Adipocyte (in vitro differentiated cells): ENCODE data around the gene STARD3NL.
A peak's percentile ranks its signal among the peaks of the same experiment; 100 is the strongest.

Experiments
- DNase-seq: peaks from one replicate; pipeline ENCODE4 v3.0.0-alpha.2; 2015; ENCODE audit warnings: low read depth
- H3K27me3 ChIP-seq: replicated peaks from 2 replicates; pipeline ENCODE4 v1.7.0; 2013; ENCODE audit warnings: mild to moderate bottlenecking, low read length, moderate library complexity; ENCODE audit not compliant: control insufficient read depth, insufficient read depth
- H3K36me3 ChIP-seq: 2 replicates; pipeline ENCODE4 v1.7.0; 2013; ENCODE audit warnings: low read length, mild to moderate bottlenecking, moderate library complexity; ENCODE audit not compliant: control insufficient read depth, insufficient read depth, severe bottlenecking
- H3K4me1 ChIP-seq: 2 replicates; pipeline ENCODE4 v1.7.0; 2013; ENCODE audit warnings: mild to moderate bottlenecking, low read length, moderate library complexity; ENCODE audit not compliant: control insufficient read depth, insufficient read depth
- H3K4me3 ChIP-seq: 2 replicates; pipeline ENCODE4 v1.7.0; 2013; ENCODE audit warnings: mild to moderate bottlenecking, low read length, moderate library complexity
- H3K9ac ChIP-seq: 2 replicates; pipeline ENCODE4 v1.7.0; 2013; ENCODE audit warnings: mild to moderate bottlenecking, low read length, moderate library complexity
- H3K9me3 ChIP-seq: 2 replicates; pipeline ENCODE4 v1.7.0; 2013; ENCODE audit warnings: mild to moderate bottlenecking, low read length, moderate library complexity; ENCODE audit not compliant: control insufficient read depth

Gene STARD3NL

DNA sequence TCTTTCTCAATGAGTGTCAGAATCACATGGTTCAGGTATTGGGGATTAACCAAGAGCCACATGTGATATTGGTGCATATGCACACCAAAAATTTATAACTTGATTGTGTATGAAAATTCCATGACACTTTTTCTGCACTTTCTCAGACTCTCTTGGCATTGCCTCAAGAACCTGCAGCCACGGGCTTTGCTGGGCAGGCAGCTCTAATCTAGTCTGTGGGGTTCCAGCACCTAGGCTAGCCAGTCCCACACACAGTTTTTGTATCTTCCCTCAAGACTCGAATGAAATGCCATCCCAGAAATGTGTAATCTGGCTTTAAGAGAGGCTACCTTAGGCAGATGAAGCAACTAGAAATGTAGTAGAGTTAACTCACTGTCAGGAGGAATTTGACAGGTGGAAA lies 21.7 kb downstream of the STARD3NL start:
- Histone ChIP-seq H3K4me3 (no peak overlapping the region), H3K9ac (no peak overlapping the region), H3K27me3 (no peaks in the 10 kb centered on the region), H3K4me1 (peaks cover 35% of the 10 kb centered on the region), H3K36me3 (no peaks in the 10 kb centered on the region), H3K9me3 (no peaks in the 10 kb centered on the region)
- no peak for DNase-seq

DNA sequence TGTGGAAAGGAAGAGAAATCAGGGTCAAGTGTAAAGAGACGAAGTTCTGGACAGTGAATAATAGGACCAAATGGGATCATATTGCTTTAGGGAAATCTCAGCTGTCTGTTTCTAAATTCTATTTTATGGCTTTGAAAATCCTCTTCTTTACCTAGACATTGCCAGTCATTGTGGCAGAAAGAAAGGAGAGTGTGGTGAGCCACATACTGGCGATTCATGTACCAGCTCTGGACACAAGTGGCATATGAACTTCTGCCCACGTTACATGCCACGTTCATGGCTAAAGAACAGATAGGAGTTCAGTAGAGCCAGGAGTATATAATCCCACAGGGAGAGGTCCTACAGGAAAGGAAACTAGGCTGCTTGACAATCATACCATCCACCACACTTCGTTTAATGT lies 28.0 kb downstream of the STARD3NL start:
- Histone ChIP-seq H3K27me3 (no peaks in the 10 kb centered on the region), H3K4me1 (peaks cover 12% of the 10 kb centered on the region), H3K4me3 (no peak overlapping the region), H3K36me3 (peaks cover 19% of the 10 kb centered on the region), H3K9me3 (no peaks in the 10 kb centered on the region), H3K9ac (no peak overlapping the region)
- DNase-seq: no peak

DNA sequence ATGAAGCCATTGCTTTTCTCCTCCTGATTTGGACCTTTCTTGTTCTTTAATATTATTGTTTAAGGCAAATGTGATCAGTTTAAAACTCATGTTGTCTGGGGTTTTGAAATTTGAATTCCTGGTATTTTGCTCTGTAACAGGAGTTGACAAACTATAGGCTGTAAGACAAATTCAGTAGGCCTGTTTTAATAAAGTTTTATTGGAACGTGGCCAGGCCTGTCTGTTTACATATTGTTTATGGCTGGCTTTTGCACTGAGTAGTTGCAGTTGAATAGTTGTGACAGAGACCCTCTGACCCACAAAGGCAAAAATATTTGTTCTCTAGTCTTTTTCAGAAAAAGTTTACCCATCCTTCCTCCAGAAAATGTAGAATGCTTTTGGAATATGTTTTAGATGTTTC lies 29.8 kb downstream of the STARD3NL start:
- Histone ChIP-seq H3K27me3 (no peaks in the 10 kb centered on the region), H3K4me1 (peaks cover 7% of the 10 kb centered on the region), H3K9me3 (no peaks in the 10 kb centered on the region), H3K36me3 (peaks cover 19% of the 10 kb centered on the region), H3K9ac (no peak overlapping the region), H3K4me3 (no peak overlapping the region)
- no peak for DNase-seq

DNA sequence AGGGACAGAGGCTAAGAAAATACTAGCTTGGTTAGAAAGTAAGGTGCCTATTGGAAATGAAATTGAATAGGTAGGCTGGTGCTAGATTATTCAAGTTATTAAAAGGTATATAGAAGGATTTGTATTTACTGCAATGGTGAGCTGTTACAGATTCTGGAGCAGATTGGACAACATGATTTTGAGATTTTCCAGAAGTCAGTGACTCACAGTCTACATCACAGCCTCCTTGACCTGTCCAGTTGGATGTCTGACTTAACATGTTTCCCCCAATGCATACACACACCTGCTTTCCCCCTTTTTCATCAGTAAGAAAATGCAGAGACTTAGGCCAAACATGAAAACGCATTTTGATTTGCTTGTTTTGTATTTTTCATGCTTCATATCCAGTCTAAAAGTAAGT lies 33.4 kb downstream of the STARD3NL start:
- Histone ChIP-seq H3K4me1 (peaks cover 23% of the 10 kb centered on the region), H3K36me3 (peaks cover 20% of the 10 kb centered on the region), H3K27me3 (no peaks in the 10 kb centered on the region), H3K9ac (no peak overlapping the region), H3K9me3 (no peaks in the 10 kb centered on the region), H3K4me3 (no peak overlapping the region)
- no peak for DNase-seq

DNA sequence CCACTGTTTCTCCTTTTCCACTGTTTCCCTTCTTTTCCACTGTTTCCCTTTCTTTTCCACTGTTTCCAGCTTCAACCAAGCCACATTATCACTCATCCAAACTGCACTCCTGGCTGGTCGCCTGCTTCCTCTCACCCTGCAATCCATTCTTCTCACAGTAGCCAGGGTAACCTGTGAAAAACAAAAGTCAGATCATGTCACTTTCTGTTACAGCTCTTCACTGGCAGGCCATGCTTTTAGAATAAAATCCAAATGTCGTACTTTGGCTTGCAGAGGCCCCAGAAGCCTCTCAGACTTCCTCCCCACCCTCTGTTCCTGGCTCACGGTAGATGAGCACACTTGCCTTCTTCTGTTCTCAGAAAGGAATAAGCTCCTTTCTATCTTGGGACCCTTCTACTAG lies 33.9 kb downstream of the STARD3NL start:
- Histone ChIP-seq H3K9me3 (no peaks in the 10 kb centered on the region), H3K27me3 (no peaks in the 10 kb centered on the region), H3K36me3 (peaks cover 24% of the 10 kb centered on the region), H3K9ac (no peak overlapping the region), H3K4me3 (no peak overlapping the region), H3K4me1 (peaks cover 25% of the 10 kb centered on the region)
- DNase-seq: no peak

DNA sequence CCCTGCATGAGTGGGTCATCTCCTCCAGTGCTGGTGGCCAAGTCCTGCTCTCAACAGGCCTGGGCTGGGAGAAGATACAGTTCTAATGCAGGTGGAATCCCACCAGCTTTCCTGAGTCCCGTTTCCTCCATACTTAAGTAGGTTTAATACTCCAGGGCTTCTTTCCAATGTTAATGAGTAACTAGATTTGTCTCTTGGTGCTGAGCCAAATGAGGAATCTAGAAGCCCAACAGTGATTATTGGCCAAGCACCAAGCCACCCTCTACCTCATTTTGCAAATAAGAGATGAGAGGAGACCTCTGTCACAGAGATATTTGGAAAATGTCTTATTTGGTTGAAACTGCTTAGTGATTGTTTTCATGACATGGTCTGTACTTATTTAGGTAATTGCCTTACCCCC lies 37.1 kb downstream of the STARD3NL start:
- Histone ChIP-seq H3K9me3 (no peaks in the 10 kb centered on the region), H3K36me3 (peaks cover 39% of the 10 kb centered on the region)
- no peak for DNase-seq

DNA sequence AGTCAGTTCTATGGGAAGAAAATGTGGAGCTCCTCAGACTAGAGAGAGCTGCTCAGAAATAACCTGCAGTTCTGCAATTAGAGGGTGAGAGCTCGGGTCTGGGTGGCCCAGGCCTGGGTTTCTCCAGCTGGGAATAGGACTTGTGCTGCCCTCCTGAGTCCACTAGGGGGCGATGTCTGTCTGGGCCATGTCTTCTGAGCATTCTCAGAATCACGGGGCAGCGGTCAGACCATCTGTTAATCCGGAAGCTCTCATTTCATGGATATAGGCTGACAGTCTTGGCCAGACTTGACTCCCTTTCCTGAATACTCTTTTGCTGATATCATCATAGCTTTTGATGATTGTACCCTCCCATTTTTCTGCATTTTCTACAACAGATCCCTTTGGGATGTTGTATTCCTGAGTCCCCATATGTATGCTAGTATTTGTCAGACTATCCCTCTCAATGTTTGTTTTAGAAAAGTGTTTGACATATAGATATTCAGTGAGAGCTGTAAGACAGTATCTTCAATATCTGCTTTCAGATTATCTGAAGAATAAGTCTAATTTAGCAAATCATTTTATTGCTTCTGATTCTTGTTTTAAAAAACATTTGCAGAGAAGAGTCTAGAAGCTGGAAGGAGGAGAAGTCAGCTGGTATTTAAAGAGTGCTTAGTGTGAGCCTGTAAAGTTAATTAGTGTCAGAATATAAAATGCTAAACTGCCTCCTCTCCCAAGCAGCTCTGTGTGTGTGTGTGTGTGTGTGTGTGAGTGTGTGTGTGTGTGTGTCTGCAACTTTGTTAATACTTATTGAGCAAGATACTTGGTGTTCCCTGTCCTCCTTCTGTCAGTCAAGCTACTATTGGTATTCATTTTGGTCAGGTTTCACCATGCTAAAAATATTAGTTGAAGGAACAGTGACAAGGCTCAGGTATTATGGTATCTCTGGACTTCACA lies 38.0 kb downstream of the STARD3NL start:
- peak overlapping the region; percentile 60 for H3K9ac ChIP-seq
- no peak overlapping the region for H3K4me3 ChIP-seq
- peaks cover 45% of the 10 kb centered on the region for H3K36me3 ChIP-seq
- peak; percentile 94 for DNase-seq
- peaks cover 17% of the 10 kb centered on the region for H3K4me1 ChIP-seq
- H3K9me3 ChIP-seq: no peaks in the 10 kb centered on the region
- no peaks in the 10 kb centered on the region for H3K27me3 ChIP-seq

More for the DNA sequence above, 37.1 kb downstream of the STARD3NL start:
- H3K27me3 ChIP-seq: no peaks in the 10 kb centered on the region
- H3K4me1 ChIP-seq: peaks cover 17% of the 10 kb centered on the region
- no peak overlapping the region for H3K4me3 ChIP-seq
- peak overlapping the region; percentile 60 for H3K9ac ChIP-seq

DNA sequence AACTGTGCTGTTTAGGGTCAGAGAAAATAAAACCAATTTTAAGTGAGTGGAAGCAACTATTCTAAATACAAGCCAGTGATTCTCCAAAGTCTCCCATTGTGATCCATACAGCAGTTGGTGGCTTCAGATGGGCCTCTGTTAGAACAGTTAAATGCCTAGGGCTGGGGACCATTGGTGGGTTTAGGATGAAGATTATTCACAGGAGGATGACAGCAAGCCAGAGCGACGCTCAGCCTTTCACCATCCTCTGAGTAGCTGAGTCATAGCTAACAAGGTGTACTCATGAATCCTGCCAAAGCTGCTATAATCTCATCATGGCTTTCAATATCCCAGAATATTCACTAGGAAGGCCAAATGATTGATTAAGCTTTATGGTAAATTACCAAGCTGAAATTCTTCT lies 39.6 kb downstream of the STARD3NL start:
- no peak overlapping the region for H3K4me3 ChIP-seq
- H3K27me3 ChIP-seq: no peaks in the 10 kb centered on the region
- H3K9me3 ChIP-seq: no peaks in the 10 kb centered on the region
- peaks cover 27% of the 10 kb centered on the region for H3K4me1 ChIP-seq
- DNase-seq: no peak
- peaks cover 55% of the 10 kb centered on the region for H3K36me3 ChIP-seq
- H3K9ac ChIP-seq: no peak overlapping the region

DNA sequence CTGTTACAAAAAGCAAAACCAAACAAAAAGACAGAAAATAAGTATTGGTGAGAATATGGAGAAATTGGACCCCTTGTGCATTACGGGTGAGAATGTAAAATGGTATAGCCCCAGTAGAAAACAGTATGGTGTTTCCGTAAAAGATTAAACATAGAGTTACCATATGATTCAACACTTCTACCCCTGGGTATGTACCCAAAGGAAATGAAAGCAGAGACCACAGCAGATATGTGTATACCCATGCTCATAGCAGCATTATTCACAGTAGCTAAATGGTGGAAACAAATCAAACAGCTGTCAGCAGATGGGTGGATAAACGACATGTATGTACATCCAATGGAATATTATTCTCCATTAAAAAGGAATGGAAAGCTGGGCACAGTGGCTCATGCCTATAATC lies 42.4 kb downstream of the STARD3NL start:
- H3K9me3 ChIP-seq: no peaks in the 10 kb centered on the region
- no peak for DNase-seq
- peaks cover 55% of the 10 kb centered on the region for H3K36me3 ChIP-seq
- H3K27me3 ChIP-seq: no peaks in the 10 kb centered on the region
- no peak overlapping the region for H3K9ac ChIP-seq
- H3K4me3 ChIP-seq: no peak overlapping the region
- H3K4me1 ChIP-seq: peaks cover 22% of the 10 kb centered on the region

DNA sequence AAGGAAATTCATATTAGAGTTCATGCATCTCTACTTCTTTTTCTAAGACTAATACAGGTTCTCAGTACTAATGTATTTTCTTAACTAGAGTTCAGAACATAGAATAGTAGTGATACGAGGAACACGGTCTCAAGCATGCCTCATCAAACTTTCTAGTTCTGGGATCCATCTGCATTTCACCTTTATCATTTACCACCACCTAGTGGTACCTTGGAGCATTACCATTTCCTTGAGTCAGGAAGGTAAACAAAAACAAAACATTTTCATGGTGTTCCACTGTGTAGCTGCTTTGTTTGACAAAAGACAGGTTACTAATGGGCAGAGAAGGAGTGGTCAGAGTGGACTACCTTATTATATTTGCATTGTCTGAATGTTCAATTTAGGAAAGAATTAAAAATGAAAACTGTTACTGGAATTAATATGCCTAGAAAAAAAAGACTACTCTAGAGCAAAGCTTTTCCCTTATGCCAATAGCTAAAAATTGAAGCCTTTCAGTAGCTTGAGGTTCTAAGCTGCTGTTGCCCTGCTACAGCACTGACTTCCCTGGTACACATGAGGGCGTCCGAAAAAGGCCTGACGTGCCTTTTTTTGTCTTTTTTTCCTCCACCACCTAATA lies 44.5 kb downstream of the STARD3NL start:
- Histone ChIP-seq H3K27me3 (no peaks in the 10 kb centered on the region), H3K9me3 (no peaks in the 10 kb centered on the region), H3K4me3 (no peak overlapping the region), H3K4me1 (peaks cover 10% of the 10 kb centered on the region), H3K9ac (peak overlapping the region; percentile 47), H3K36me3 (peaks cover 46% of the 10 kb centered on the region)
- peak; percentile 79 for DNase-seq

DNA sequence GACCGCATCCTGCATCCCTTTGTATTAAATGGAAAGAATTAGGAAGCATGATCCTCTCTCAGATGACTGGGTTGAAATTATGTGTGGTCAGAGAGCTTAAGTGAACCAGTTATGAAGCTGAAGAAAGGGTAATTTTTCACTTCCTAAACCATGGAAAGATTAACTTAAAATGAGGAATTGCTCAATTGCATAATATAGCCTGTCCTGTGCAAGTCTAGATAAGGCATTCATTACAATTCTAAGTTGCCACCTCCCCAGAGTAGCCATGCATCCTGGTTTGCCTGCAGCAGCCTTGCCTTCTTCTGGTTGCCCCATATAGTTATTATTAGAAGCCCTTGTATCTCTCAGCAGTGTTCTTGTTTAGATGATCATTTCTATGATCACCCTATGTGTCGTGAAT lies 45.3 kb downstream of the STARD3NL start:
- Histone ChIP-seq H3K9me3 (no peaks in the 10 kb centered on the region), H3K36me3 (peaks cover 41% of the 10 kb centered on the region), H3K9ac (no peak overlapping the region), H3K27me3 (no peaks in the 10 kb centered on the region), H3K4me3 (no peak overlapping the region), H3K4me1 (peaks cover 10% of the 10 kb centered on the region)
- DNase-seq: no peak
